SK-N-SH (cell line): ENCODE results near the gene WWOX. TPM values are rescaled to one million over a fixed set of nuclear protein-coding genes. Genes with fewer than 3 reads are reported as not detected.

Source experiments
- CTCF ChIA-PET: fragments of 300-600, 350-600 bp; formaldehyde crosslinking; extraction: SDS; loops from one replicate; lab custom pipeline; 2021; lab: Yijun Ruan, JAX
- POLR2A ChIA-PET: fragments of 350-600 bp; sonication (Branson Sonifier 250); formaldehyde crosslinking; extraction: SDS; loops from one replicate; lab custom pipeline; 2020; ENCODE audit warnings: antibody characterized with exemption, inconsistent platforms; lab: Yijun Ruan, JAX
- DNase-seq: peaks from one replicate; pipeline ENCODE4 v3.0.0; 2012
- H2AFZ ChIP-seq: fragments of 200-600 bp; sonication (generic); 2 replicates; pipeline ENCODE4 v1.8.1; 2016; ENCODE audit warnings: antibody characterized with exemption, mild to moderate bottlenecking, low read depth
- H3F3A ChIP-seq: fragments of 200-600 bp; sonication (generic); replicated peaks from 2 replicates; pipeline ENCODE3; 2016; ENCODE audit warnings: antibody characterized with exemption, mild to moderate bottlenecking; ENCODE audit not compliant: insufficient read depth
- H3K27ac ChIP-seq, 2 experiments: fragments of 200-500 bp in 1 of 2; fragments of 200-600 bp in 1 of 2; sonication (Bioruptor generic) in 1 of 2; sonication (generic), shearing (Covaris generic) in 1 of 2; 2 replicates each; pipeline versions ENCODE4 v1.5.1 to v1.6.1; 2014 to 2016; ENCODE audit warnings: low read depth in 2 of 2, inconsistent platforms in 1 of 2, low read length in 1 of 2, mild to moderate bottlenecking in 1 of 2, mixed read lengths in 1 of 2
- H3K27me3 ChIP-seq: fragments of 200-600 bp; sonication (generic), shearing (Covaris generic); 2 replicates; pipeline ENCODE4 v1.6.1; 2016; ENCODE audit warnings: mixed run types; ENCODE audit not compliant: insufficient read depth
- H3K36me3 ChIP-seq, 2 experiments: fragments of 200-500 bp in 1 of 2; fragments of 200-600 bp in 1 of 2; sonication (Bioruptor generic) in 1 of 2; sonication (generic) in 1 of 2; replicated peaks in 1 of 2; 2 replicates each; pipeline versions ENCODE3 to v1.5.1; 2014 to 2016; ENCODE audit warnings: low read length in 1 of 2, mild to moderate bottlenecking in 1 of 2; ENCODE audit not compliant: insufficient read depth in 2 of 2, control insufficient read depth in 1 of 2
- H3K4me1 ChIP-seq, 2 experiments: fragments of 200-500 bp in 1 of 2; fragments of 200-600 bp in 1 of 2; sonication (Bioruptor generic) in 1 of 2; sonication (generic), shearing (Covaris generic) in 1 of 2; 2 replicates each; pipeline versions ENCODE4 v1.5.1 to v1.6.1; 2014 to 2016; ENCODE audit warnings: low read depth in 1 of 2, low read length in 1 of 2, mixed run types in 1 of 2; ENCODE audit not compliant: insufficient read depth in 2 of 2, control insufficient read depth in 1 of 2
- H3K4me2 ChIP-seq: fragments of 200-600 bp; sonication (generic), shearing (Covaris generic); 2 replicates; pipeline ENCODE4 v1.6.1; 2017; ENCODE audit warnings: mixed run types
- H3K4me3 ChIP-seq, 2 experiments: fragments of 200-500 bp in 1 of 2; fragments of 200-600 bp in 1 of 2; sonication (Bioruptor generic) in 1 of 2; sonication (generic), shearing (Covaris generic) in 1 of 2; 2 replicates each; pipeline versions ENCODE4 v1.5.1 to v1.8.1; 2014 to 2016; ENCODE audit warnings: low read depth in 2 of 2, inconsistent platforms in 1 of 2, low read length in 1 of 2, mild to moderate bottlenecking in 1 of 2, mixed read lengths in 1 of 2, moderate library complexity in 1 of 2
- H3K79me2 ChIP-seq: fragments of 200-600 bp; sonication (generic); 2 replicates; pipeline ENCODE4 v1.8.1; 2017; ENCODE audit warnings: mild to moderate bottlenecking; ENCODE audit not compliant: insufficient read depth
- H3K9ac ChIP-seq: fragments of 200-600 bp; sonication (generic); 2 replicates; pipeline ENCODE4 v1.6.1; 2017; ENCODE audit warnings: mixed run types
- H3K9me2 ChIP-seq: fragments of 200-600 bp; sonication (generic); 2 replicates; pipeline ENCODE4 v1.6.1; 2017; ENCODE audit warnings: mixed run types
- H3K9me3 ChIP-seq: fragments of 200-600 bp; sonication (generic); 2 replicates; pipeline ENCODE4 v1.6.1; 2017; ENCODE audit warnings: mixed run types, mild to moderate bottlenecking, moderate library complexity
- H4K20me1 ChIP-seq: fragments of 200-600 bp; sonication (generic); 2 replicates; pipeline ENCODE4 v1.6.1; 2017; ENCODE audit warnings: mild to moderate bottlenecking, mixed run types; ENCODE audit not compliant: insufficient read depth
- ELF1 ChIP-seq: IDR thresholded peaks from 2 replicates; pipeline ENCODE4 v1.4.0; 2012
- EP300 ChIP-seq, 2 experiments: IDR thresholded peaks; 2 replicates each; pipeline versions ENCODE4 v1.4.0 to v1.6.1; 2012; ENCODE audit warnings: borderline replicate concordance in 1 of 2, low read depth in 1 of 2, low read length in 1 of 2
- FOXJ3 ChIP-seq: sonication (generic); formaldehyde crosslinking; IDR thresholded peaks from 2 replicates; pipeline ENCODE4 v1.5.1; 2020; ENCODE audit warnings: mild to moderate bottlenecking, missing genetic modification reagents
- FOXM1 ChIP-seq: IDR thresholded peaks from 2 replicates; pipeline ENCODE4 v1.4.0; 2012; ENCODE audit warnings: low read depth, mild to moderate bottlenecking
- GABPA ChIP-seq: IDR thresholded peaks from 2 replicates; pipeline ENCODE4 v1.4.0; 2012; ENCODE audit warnings: low read depth, mild to moderate bottlenecking
- JUND ChIP-seq: IDR thresholded peaks from 2 replicates; pipeline ENCODE4 v1.4.0; 2012
- MXI1 ChIP-seq: IDR thresholded peaks from 2 replicates; pipeline ENCODE4 v1.6.1; 2012; ENCODE audit warnings: mild to moderate bottlenecking, low read depth, low read length, improper control_type of control experiment
- POLR2AphosphoS5 ChIP-seq: IDR thresholded peaks from 2 replicates; pipeline ENCODE4 v1.6.1; 2012; ENCODE audit warnings: low read depth, low read length
- RXRA ChIP-seq: IDR thresholded peaks from 2 replicates; pipeline ENCODE4 v1.4.0; 2012; ENCODE audit warnings: low read depth, mild to moderate bottlenecking, borderline replicate concordance
- SMC3 ChIP-seq: IDR thresholded peaks from 2 replicates; pipeline ENCODE4 v1.6.1; 2012; ENCODE audit warnings: low read depth, low read length, improper control_type of control experiment
- TCF12 ChIP-seq: IDR thresholded peaks from 2 replicates; pipeline ENCODE4 v1.4.0; 2012
- WGBS: methylation state at CpG from one replicate; pipeline ENCODE4 v1.1.6; 2017; ENCODE audit warnings: low lambda C conversion rate; 5-methylcytosine and 5-hydroxymethylcytosine counted together
- polyA plus RNA-seq, 3 experiments: library from polyadenylated mRNA; depleted of rRNA; stranded (reverse); fragments of >200 nt; gene quantifications; 2 replicates each; pipeline ENCODE4 v1.2.3, GENCODE V29; 2012
- TF ChIP-seq, protein P1 (sequence below): IDR thresholded peaks from 2 replicates; pipeline ENCODE4 v1.6.1; 2012; ENCODE audit warnings: mild to moderate bottlenecking, low read depth, low read length, moderate library complexity
- TF ChIP-seq, protein P2 (sequence below): fragments of 150-350 bp; IDR thresholded peaks from 2 replicates; pipeline ENCODE4 v1.6.1; 2017; ENCODE audit warnings: antibody characterized with exemption, low read length, low read depth, borderline replicate concordance
- TF ChIP-seq, protein P3 (sequence below): fragments of 200-600 bp; sonication (generic); IDR thresholded peaks from 2 replicates; pipeline ENCODE4 v1.6.1; 2017; ENCODE audit warnings: antibody characterized with exemption, mild to moderate bottlenecking, moderate library complexity
- TF ChIP-seq, protein P4 (sequence below): IDR thresholded peaks from 2 replicates; pipeline ENCODE4 v1.4.0; 2012; ENCODE audit warnings: low read depth

WWOX gene
- polyA plus RNA-seq, 1 of the 3 experiments (the other 2 are of a cell fraction): 10.8 TPM

DNA sequence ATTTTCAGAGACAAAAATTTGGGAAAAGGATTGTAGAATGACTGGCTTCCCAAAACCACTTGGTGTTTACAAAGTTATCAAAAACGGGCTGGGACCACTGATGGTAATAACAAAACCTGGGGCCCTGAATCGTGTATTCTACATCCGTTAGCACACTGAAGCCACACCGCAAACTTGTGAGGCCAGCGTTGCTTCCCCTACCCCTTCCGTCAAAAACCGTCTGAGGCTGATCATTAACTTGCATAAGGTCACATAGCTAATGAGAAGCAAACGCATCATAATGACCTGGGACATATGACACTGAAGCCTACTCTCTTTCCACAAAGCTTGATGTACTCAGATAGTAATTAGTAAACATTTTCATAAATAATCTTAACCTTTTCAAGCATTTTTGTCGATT lies 796.8 kb downstream of the WWOX start (continued):
- TF ChIP-seq FOXM1: no peak
- no peak for TF ChIP-seq TCF12
- TF ChIP-seq FOXJ3 (CRISPR knock-in tag): no peak
- TF ChIP-seq POLR2AphosphoS5: no peak

DNA sequence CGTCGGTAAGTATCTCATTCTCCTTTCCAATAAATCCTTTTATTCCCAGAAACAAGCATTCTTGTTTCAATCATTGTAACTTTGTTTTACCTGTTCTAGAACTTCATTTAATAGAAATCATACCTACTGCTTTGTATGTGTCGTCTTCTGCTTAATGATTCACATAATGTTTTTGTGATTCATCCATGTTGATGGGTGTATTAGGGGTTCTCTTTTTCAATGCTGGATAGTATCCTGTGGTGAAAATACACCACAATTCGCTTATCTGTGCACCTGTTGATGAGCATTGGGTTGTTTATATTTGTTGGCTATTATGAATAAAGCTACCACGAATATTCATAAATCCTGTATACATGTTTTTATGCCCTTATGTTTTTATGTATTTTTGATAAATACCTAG lies 797.8 kb downstream of the WWOX start:
- H3K79me2 ChIP-seq: no peaks in the 10 kb centered on the region
- no peak for DNase-seq
- H4K20me1 ChIP-seq: no peaks in the 10 kb centered on the region
- no peaks in the 10 kb centered on the region for H3K9me2 ChIP-seq
- no peaks in the 10 kb centered on the region for H3K4me1 ChIP-seq
- H3K9me3 ChIP-seq: peaks cover 6% of the 10 kb centered on the region
- ChIA-PET CTCF (interaction anchor here (1.0 kb wide), 1 partner anchor 9 kb away, joined by 3 read pairs; no protein-coding TSS in a partner anchor), POLR2A (no interaction called here)
- H3K27me3 ChIP-seq: no peaks in the 10 kb centered on the region
- H3F3A ChIP-seq: no peaks in the 10 kb centered on the region
- no peak overlapping the region for H3K4me3 ChIP-seq
- no peak overlapping the region for H3K9ac ChIP-seq
- H3K4me2 ChIP-seq: no peak overlapping the region
- H3K27ac ChIP-seq: no peak overlapping the region
- 30% methylated on average over 5 of the region's 5 CpGs for WGBS
- TF ChIP-seq MXI1: no peak
- TF ChIP-seq, protein P1, sequence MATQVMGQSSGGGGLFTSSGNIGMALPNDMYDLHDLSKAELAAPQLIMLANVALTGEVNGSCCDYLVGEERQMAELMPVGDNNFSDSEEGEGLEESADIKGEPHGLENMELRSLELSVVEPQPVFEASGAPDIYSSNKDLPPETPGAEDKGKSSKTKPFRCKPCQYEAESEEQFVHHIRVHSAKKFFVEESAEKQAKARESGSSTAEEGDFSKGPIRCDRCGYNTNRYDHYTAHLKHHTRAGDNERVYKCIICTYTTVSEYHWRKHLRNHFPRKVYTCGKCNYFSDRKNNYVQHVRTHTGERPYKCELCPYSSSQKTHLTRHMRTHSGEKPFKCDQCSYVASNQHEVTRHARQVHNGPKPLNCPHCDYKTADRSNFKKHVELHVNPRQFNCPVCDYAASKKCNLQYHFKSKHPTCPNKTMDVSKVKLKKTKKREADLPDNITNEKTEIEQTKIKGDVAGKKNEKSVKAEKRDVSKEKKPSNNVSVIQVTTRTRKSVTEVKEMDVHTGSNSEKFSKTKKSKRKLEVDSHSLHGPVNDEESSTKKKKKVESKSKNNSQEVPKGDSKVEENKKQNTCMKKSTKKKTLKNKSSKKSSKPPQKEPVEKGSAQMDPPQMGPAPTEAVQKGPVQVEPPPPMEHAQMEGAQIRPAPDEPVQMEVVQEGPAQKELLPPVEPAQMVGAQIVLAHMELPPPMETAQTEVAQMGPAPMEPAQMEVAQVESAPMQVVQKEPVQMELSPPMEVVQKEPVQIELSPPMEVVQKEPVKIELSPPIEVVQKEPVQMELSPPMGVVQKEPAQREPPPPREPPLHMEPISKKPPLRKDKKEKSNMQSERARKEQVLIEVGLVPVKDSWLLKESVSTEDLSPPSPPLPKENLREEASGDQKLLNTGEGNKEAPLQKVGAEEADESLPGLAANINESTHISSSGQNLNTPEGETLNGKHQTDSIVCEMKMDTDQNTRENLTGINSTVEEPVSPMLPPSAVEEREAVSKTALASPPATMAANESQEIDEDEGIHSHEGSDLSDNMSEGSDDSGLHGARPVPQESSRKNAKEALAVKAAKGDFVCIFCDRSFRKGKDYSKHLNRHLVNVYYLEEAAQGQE: no peak
- TF ChIP-seq, protein P2, sequence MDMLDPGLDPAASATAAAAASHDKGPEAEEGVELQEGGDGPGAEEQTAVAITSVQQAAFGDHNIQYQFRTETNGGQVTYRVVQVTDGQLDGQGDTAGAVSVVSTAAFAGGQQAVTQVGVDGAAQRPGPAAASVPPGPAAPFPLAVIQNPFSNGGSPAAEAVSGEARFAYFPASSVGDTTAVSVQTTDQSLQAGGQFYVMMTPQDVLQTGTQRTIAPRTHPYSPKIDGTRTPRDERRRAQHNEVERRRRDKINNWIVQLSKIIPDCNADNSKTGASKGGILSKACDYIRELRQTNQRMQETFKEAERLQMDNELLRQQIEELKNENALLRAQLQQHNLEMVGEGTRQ: no peak
- TF ChIP-seq, protein P3, sequence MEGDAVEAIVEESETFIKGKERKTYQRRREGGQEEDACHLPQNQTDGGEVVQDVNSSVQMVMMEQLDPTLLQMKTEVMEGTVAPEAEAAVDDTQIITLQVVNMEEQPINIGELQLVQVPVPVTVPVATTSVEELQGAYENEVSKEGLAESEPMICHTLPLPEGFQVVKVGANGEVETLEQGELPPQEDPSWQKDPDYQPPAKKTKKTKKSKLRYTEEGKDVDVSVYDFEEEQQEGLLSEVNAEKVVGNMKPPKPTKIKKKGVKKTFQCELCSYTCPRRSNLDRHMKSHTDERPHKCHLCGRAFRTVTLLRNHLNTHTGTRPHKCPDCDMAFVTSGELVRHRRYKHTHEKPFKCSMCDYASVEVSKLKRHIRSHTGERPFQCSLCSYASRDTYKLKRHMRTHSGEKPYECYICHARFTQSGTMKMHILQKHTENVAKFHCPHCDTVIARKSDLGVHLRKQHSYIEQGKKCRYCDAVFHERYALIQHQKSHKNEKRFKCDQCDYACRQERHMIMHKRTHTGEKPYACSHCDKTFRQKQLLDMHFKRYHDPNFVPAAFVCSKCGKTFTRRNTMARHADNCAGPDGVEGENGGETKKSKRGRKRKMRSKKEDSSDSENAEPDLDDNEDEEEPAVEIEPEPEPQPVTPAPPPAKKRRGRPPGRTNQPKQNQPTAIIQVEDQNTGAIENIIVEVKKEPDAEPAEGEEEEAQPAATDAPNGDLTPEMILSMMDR: no peak
- no peak for TF ChIP-seq EP300 (IDR thresholded peaks at IDR 0.05; ENCODE audit: borderline replicate concordance in 1 of 2, low read depth in 1 of 2, low read length in 1 of 2)
- no peak for TF ChIP-seq ELF1
- TF ChIP-seq RXRA: no peak
- TF ChIP-seq GABPA: no peak
- TF ChIP-seq SMC3: no peak
- TF ChIP-seq, protein P4, sequence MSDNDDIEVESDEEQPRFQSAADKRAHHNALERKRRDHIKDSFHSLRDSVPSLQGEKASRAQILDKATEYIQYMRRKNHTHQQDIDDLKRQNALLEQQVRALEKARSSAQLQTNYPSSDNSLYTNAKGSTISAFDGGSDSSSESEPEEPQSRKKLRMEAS: no peak
- TF ChIP-seq JUND: no peak
- H3K36me3 ChIP-seq: no peaks in the 10 kb centered on the region
- H2AFZ ChIP-seq: no peak overlapping the region
